ENCODE measurements around the gene AGFG1. TPM values are rescaled to one million over a fixed set of nuclear protein-coding genes. Genes with fewer than 3 reads are reported as not detected.
A peak's percentile ranks its signal among the peaks of the same experiment; 100 is the strongest.

AGFG1 gene
- total RNA-seq, 1 experiment from 2014 or later: 72.5 TPM

- TF ChIP-seq ELF1 (IDR thresholded peaks at IDR 0.05; ENCODE audit: borderline replicate concordance, low read depth) (no peak), TCF7L2 (IDR thresholded peaks at IDR 0.05; ENCODE audit: borderline replicate concordance, extremely low read depth, insufficient read depth, insufficient read length) (no peak), CBX3 (IDR thresholded peaks at IDR 0.05; ENCODE audit: low read depth) (no peak), SIN3A (IDR thresholded peaks at IDR 0.05; ENCODE audit: low read depth) (no peak), SRF (IDR thresholded peaks at IDR 0.05; ENCODE audit: low read depth) (no peak), MAX (IDR thresholded peaks at IDR 0.05) (no peak), EGR1 (IDR thresholded peaks at IDR 0.05; ENCODE audit: low read depth) (no peak), RAD21 (IDR thresholded peaks at IDR 0.05; ENCODE audit: low read depth) (no peak), POLR2A (IDR thresholded peaks at IDR 0.05; ENCODE audit: borderline replicate concordance, extremely low read depth, insufficient read depth, insufficient read length) (no peak), EZH2phosphoT487 (IDR thresholded peaks at IDR 0.05; ENCODE audit: borderline replicate concordance) (no peak), CEBPB (IDR thresholded peaks at IDR 0.05; ENCODE audit: low read depth) (no peak), EZH2 (IDR thresholded peaks at IDR 0.05) (no peak), ZNF274 (IDR thresholded peaks at IDR 0.05; ENCODE audit: low read depth, low read length) (no peak), SP1 (IDR thresholded peaks at IDR 0.05; ENCODE audit: low read depth) (no peak)
- TF ChIP-seq, protein P1, sequence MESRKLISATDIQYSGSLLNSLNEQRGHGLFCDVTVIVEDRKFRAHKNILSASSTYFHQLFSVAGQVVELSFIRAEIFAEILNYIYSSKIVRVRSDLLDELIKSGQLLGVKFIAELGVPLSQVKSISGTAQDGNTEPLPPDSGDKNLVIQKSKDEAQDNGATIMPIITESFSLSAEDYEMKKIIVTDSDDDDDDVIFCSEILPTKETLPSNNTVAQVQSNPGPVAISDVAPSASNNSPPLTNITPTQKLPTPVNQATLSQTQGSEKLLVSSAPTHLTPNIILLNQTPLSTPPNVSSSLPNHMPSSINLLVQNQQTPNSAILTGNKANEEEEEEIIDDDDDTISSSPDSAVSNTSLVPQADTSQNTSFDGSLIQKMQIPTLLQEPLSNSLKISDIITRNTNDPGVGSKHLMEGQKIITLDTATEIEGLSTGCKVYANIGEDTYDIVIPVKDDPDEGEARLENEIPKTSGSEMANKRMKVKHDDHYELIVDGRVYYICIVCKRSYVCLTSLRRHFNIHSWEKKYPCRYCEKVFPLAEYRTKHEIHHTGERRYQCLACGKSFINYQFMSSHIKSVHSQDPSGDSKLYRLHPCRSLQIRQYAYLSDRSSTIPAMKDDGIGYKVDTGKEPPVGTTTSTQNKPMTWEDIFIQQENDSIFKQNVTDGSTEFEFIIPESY (IDR thresholded peaks at IDR 0.05; ENCODE audit: extremely low read depth, insufficient replicate concordance, low read length): no peak
- TF ChIP-seq, protein P2, sequence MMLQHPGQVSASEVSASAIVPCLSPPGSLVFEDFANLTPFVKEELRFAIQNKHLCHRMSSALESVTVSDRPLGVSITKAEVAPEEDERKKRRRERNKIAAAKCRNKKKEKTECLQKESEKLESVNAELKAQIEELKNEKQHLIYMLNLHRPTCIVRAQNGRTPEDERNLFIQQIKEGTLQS (IDR thresholded peaks at IDR 0.05): no peak
- TF ChIP-seq, protein P3, sequence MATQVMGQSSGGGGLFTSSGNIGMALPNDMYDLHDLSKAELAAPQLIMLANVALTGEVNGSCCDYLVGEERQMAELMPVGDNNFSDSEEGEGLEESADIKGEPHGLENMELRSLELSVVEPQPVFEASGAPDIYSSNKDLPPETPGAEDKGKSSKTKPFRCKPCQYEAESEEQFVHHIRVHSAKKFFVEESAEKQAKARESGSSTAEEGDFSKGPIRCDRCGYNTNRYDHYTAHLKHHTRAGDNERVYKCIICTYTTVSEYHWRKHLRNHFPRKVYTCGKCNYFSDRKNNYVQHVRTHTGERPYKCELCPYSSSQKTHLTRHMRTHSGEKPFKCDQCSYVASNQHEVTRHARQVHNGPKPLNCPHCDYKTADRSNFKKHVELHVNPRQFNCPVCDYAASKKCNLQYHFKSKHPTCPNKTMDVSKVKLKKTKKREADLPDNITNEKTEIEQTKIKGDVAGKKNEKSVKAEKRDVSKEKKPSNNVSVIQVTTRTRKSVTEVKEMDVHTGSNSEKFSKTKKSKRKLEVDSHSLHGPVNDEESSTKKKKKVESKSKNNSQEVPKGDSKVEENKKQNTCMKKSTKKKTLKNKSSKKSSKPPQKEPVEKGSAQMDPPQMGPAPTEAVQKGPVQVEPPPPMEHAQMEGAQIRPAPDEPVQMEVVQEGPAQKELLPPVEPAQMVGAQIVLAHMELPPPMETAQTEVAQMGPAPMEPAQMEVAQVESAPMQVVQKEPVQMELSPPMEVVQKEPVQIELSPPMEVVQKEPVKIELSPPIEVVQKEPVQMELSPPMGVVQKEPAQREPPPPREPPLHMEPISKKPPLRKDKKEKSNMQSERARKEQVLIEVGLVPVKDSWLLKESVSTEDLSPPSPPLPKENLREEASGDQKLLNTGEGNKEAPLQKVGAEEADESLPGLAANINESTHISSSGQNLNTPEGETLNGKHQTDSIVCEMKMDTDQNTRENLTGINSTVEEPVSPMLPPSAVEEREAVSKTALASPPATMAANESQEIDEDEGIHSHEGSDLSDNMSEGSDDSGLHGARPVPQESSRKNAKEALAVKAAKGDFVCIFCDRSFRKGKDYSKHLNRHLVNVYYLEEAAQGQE (IDR thresholded peaks at IDR 0.05; ENCODE audit: low read depth): no peak
- TF ChIP-seq, protein P4, sequence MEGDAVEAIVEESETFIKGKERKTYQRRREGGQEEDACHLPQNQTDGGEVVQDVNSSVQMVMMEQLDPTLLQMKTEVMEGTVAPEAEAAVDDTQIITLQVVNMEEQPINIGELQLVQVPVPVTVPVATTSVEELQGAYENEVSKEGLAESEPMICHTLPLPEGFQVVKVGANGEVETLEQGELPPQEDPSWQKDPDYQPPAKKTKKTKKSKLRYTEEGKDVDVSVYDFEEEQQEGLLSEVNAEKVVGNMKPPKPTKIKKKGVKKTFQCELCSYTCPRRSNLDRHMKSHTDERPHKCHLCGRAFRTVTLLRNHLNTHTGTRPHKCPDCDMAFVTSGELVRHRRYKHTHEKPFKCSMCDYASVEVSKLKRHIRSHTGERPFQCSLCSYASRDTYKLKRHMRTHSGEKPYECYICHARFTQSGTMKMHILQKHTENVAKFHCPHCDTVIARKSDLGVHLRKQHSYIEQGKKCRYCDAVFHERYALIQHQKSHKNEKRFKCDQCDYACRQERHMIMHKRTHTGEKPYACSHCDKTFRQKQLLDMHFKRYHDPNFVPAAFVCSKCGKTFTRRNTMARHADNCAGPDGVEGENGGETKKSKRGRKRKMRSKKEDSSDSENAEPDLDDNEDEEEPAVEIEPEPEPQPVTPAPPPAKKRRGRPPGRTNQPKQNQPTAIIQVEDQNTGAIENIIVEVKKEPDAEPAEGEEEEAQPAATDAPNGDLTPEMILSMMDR (IDR thresholded peaks at IDR 0.05 in 2 of 3, conservative IDR thresholded peaks at IDR 0.05 in 1 of 3; ENCODE audit: borderline replicate concordance in 1 of 3, insufficient read depth in 1 of 3, low read depth in 2 of 3, low read length in 2 of 3): no peak
- no peaks in the 10 kb centered on the region for H3K9me3 ChIP-seq (ENCODE audit: control insufficient read depth in 1 of 2, insufficient read depth in 1 of 2, low read depth in 1 of 2, low read length in 2 of 2)
- ChIA-PET RAD21 (ENCODE audit: low non-redundant PET in 1 of 2, low total read pairs in 2 of 2, uncharacterized antibody in 2 of 2, unreplicated experiment in 2 of 2) (no interaction called here), POLR2A (no interaction called here), CTCF (interaction anchor here (1.0 kb wide), 1 partner anchor 267 kb away, joined by 4 read pairs; no protein-coding TSS in a partner anchor)
- H3K36me3 ChIP-seq (ENCODE audit: control insufficient read depth in 1 of 2, insufficient read depth in 2 of 2, low read length in 2 of 2): no peaks in the 10 kb centered on the region
- H3K9ac ChIP-seq (ENCODE audit: low read length): 0 out of 2 replicates have a peak overlapping the region, but pooled peaks have one; percentile 84
- no peak overlapping the region for H2AFZ ChIP-seq (ENCODE audit: low read depth, low read length, poor library complexity, severe bottlenecking)
- H3K9me2 ChIP-seq (ENCODE audit: insufficient read depth): no peaks in the 10 kb centered on the region
- peak overlapping the region; percentile 70 to 81 for H3K4me3 ChIP-seq (replicated peaks in 1 of 2; ENCODE audit: low read depth in 1 of 2, low read length in 2 of 2)
- H3K4me2 ChIP-seq (ENCODE audit: low read length): peak overlapping the region; percentile 87
- DNase-seq (ENCODE audit: low read depth, low spot score) (no peak), ATAC-seq (no peak)
- intact Hi-C loops (cut with micrococcal nuclease): loop anchor here (5.0 to 10.0 kb wide), 3 partner anchors 67 to 391 kb away; no protein-coding TSS in a partner anchor
- no peaks in the 10 kb centered on the region for H3K27me3 ChIP-seq (ENCODE audit: insufficient read depth, low read length)
- peaks cover 66% of the 10 kb centered on the region for H3K79me2 ChIP-seq (ENCODE audit: insufficient read depth, low read length)
- peaks cover 36% of the 10 kb centered on the region; the same call in 1 of the 2 replicates for H4K20me1 ChIP-seq (ENCODE audit: insufficient read depth)
- no peak overlapping the region for H3K27ac ChIP-seq (ENCODE audit: low read depth, low read length)
- BruUV-seq (replicated peaks): no TSS peak
- peaks cover 11 to 22% of the 10 kb centered on the region in 2 experiments for H3K4me1 ChIP-seq (ENCODE audit: control insufficient read depth in 1 of 2, insufficient read depth in 2 of 2, low read length in 2 of 2)
These were observed 1.9 kb downstream of the AGFG1 start for GRCh38 chr2:227473806-227474205.

All from HCT116 (cell line).